ENCODE results near the gene GPX1.

- TF ChIP-seq, protein P1, sequence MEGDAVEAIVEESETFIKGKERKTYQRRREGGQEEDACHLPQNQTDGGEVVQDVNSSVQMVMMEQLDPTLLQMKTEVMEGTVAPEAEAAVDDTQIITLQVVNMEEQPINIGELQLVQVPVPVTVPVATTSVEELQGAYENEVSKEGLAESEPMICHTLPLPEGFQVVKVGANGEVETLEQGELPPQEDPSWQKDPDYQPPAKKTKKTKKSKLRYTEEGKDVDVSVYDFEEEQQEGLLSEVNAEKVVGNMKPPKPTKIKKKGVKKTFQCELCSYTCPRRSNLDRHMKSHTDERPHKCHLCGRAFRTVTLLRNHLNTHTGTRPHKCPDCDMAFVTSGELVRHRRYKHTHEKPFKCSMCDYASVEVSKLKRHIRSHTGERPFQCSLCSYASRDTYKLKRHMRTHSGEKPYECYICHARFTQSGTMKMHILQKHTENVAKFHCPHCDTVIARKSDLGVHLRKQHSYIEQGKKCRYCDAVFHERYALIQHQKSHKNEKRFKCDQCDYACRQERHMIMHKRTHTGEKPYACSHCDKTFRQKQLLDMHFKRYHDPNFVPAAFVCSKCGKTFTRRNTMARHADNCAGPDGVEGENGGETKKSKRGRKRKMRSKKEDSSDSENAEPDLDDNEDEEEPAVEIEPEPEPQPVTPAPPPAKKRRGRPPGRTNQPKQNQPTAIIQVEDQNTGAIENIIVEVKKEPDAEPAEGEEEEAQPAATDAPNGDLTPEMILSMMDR (IDR thresholded peaks at IDR 0.05): no peak
- no peak for TF ChIP-seq POLR2A (IDR thresholded peaks at IDR 0.05)
- TF ChIP-seq EP300 (IDR thresholded peaks at IDR 0.05): no peak
Observed at GRCh38 chr3:49310677-49311076, 47.5 kb downstream of the GPX1 start.
